ENCODE results near the gene PTGDS.

GRCh38 chr9:137026384-137026783 lies 49.1 kb downstream of the PTGDS start:
- TF ChIP-seq CTCF (IDR thresholded peaks at IDR 0.05) (no peak), EP300 (IDR thresholded peaks at IDR 0.05) (no peak), POLR2A (IDR thresholded peaks at IDR 0.05) (no peak), POLR2AphosphoS5 (IDR thresholded peaks at IDR 0.05) (no peak)

Measured in suprapubic skin (tissue), 4 donors.